ENCODE results near the gene WDR75.
A peak's percentile ranks its signal among the peaks of the same experiment; 100 is the strongest.
"Not testable (repeated sequence)": the region's sequence is repeated elsewhere in the genome, so short reads cannot be mapped to it uniquely, and the experiment has no call there.

WDR75 gene

DNA sequence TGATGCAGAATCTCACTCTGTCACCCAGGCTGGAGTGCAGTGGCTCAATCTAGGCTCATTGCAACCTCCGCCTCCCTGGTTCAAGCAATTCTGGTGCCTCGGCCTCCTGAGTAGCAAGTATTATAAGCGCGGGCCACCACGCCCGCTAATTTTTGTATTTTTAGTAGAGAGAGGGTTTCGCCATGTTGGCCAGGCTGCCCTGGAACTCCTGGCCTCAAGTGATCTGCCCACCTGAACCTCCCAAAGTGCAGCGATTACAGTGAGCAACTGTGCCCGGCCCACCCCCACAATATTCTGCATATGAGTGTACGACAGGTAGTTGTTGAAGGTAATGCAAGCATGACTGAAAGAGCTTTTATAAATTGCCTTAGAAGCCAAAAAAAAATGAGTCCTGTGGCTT is 1.2 kb downstream of the WDR75 start:
- no peak for DNase-seq

DNA sequence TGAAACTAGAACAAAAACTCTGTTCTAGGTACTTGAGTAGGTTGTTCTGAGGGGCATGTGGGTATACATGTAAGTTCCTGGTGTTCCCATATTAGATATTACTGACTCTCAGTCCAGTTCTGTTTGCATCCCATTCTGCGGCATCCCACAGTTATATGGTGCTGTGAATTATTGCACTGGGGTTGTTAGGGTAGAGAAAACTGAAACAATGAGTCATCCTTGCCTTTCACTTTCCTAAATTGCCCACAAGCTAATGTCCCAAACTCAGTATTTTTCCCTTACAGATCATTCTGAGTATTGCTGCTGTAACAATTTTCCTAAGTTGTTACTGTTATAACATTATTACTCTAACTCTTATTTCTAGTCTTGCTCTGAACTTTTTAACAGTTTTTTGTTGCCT is 3.0 kb downstream of the WDR75 start:
- DNase-seq = no peak

GRCh38 chr2:189446780-189447179 is 5.5 kb downstream of the WDR75 start:
- DNase-seq = no peak

- no peak for DNase-seq
These were observed 12.7 kb downstream of the WDR75 start for GRCh38 chr2:189454009-189454408.

- no peak for DNase-seq
These were observed 23.8 kb downstream of the WDR75 start for GRCh38 chr2:189465076-189465475.

DNA sequence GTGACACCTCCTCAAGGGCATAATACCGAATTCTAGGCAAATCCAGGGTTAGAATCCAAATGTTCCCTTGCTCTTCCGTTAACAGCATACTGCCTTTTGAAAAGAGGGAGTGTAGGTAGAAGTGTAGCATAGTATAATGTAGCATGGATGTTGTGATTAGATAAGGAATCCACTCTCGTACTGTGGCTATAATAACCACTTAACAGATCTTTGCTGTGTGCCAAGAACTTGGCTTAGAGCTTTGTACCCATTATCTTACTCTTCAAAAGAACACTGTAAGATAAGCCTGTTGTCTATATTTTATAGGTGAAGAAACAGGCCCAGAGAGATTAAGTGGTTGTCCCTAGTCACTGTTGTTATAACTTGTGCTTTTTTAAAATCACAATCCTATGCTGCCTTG is 24.2 kb downstream of the WDR75 start:
- no peak for DNase-seq

DNA sequence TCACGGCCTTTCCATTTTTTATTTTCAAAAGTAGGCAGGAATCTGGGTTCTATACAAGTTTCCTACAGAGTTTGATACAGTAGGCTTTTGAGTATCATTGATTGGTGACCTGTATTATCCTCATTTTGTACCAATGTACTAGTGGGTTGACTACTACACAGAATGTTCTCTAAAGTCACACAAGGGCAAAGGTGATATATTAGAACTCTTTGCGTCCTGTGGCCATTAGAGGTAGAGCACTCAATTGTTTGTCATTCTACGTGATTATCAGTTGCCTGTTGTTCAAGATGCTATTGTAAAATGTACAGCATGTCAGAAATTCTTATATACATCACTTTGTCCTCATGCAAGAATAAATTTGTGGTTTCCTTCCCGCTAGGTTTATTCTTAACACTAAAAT is 24.8 kb downstream of the WDR75 start:
- DNase-seq = no peak

DNA sequence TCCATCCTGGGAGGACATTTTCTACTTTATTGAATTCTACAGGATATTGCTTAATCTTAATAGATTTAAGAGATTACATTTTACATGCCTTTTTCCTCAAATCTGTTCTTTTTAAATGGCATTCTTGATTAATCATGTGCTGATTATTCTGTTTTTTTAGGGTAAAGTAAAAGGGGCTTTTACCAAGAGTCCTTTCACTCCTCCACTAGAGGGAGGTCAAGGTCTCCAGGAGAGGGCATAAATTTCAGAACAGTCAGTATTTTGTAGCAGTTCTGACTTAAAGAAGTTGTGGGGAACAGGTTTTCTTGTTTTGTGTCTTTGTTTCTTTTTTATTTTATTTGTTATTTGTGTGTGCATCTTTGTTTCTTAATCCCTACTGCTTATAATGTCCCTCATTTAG is 25.4 kb downstream of the WDR75 start:
- no peak for DNase-seq

- no peak for DNase-seq
These were observed 25.9 kb downstream of the WDR75 start for GRCh38 chr2:189467160-189467559.

DNA sequence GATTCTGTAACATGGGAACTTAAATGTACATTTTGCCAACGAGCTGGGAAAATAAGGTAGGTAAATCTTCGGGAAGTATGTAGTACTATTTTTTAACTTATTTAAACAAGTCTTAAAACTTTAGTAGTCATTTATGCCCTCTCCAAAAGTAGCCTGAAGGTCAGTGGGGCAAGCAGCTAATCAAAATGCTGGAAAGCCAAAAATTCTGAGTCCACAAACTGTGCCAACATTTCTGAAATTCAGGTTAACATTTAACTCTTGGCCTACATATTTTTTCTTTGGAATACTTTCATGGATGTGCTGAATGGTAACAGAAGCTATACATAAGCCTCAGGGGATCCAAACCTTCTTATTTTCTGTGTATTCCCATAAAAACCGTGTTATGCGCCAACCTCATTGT is 26.3 kb downstream of the WDR75 start:
- no peak for DNase-seq

DNA sequence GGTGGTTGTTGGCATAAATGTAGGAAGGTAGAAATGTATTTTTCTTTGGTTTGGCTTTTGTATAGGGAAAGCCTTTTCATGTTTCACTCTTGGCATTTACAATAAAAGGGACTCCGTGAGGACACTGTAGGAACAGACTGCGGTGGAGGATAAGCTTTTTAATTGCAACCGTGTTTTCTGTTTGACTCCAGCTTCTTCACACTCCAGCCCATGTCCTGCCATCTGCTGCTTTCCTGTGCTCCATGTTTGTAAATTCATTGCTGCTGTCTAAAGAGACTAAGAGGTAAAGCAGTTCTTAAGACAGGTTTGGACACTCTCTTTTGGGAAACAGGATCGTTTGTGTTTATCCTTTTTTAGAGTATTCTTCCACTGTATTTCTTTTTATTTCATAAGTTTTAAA is 33.3 kb downstream of the WDR75 start:
- DNase-seq = no peak

DNA sequence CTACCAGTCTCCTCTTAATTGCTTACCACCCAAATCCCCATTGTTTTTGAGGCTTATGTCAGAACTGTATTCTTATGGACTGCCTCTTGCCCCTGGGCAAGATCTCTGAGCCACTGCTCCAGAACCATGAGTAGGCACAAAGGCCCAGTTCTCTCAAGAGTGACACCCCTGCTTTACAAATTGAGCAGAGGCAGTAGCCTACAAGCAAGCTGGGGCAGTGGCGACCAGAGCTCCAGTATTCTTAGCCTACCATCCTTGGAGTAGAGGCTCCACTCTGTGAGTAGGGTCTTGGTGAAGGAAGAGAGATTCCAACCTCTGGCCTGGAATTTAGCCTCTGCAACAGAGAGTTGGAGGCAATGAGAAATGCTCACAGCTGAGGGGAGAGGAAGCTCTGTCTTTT is 36.5 kb downstream of the WDR75 start:
- DNase-seq = no peak

- not testable (repeated sequence) for DNase-seq
These were observed 37.0 kb downstream of the WDR75 start for GRCh38 chr2:189478289-189478688.

DNA sequence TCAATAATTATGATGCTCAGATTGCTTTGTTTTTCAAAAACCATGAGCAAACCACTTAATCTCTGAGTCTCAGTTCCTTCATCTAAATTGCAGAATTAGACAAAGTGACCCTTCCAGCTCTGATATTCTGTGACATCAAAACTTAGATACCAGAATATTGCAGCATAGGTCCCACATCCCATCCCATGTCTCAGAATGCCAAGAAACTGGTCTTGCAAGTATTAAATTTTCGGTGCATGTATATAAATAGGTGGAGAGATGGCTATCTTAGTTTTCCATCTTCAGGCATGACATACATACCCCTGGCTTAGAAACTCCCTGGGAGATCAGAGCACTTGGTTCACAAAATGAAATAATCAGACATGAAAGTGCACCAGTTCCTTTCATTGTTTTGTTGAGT is 39.8 kb downstream of the WDR75 start:
- DNase-seq = no peak

DNA sequence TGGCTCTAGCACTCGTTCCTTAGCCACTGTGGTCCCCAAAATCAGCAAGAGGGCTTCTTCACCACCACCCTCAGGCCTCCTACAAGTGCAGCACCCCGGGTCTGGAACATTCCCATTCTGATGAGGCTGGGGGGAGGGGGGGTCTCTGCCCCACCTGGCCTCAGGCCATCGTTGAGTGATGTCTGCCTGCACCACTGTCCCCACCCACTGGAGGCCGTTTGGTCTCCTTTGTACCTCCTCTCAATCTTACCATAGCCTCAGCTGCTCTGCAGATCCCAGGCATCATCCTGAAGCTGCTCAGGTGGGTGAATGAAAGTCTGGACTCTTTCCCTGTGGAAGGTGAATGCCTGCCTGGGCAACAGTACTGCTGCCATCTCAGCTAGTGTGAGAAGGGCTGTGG is 42.3 kb downstream of the WDR75 start:
- DNase-seq = no peak

GRCh38 chr2:189483980-189484740 is 42.9 kb downstream of the WDR75 start:
- DNase-seq = no peak

DNA sequence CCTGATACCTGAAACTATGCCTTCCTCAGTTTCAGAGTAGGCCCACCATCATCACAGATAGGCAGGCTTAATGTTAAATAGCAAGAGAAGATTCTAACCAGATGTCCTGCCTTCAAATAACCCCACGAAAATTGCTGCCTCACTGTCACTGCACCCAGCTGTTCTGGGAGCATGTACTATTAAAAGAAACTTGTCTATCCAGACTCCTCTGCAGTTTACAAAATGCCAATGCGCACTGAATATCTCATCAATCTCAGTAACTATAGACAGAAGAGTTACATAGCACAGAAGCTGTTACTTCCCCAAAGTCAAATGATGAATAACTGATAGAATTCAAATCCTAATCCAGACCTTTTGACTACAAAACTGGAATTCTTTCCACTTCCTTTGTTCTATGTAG is 43.9 kb downstream of the WDR75 start:
- no peak for DNase-seq

- no peak for DNase-seq
These were observed 45.0 kb downstream of the WDR75 start for GRCh38 chr2:189486237-189486770.

DNA sequence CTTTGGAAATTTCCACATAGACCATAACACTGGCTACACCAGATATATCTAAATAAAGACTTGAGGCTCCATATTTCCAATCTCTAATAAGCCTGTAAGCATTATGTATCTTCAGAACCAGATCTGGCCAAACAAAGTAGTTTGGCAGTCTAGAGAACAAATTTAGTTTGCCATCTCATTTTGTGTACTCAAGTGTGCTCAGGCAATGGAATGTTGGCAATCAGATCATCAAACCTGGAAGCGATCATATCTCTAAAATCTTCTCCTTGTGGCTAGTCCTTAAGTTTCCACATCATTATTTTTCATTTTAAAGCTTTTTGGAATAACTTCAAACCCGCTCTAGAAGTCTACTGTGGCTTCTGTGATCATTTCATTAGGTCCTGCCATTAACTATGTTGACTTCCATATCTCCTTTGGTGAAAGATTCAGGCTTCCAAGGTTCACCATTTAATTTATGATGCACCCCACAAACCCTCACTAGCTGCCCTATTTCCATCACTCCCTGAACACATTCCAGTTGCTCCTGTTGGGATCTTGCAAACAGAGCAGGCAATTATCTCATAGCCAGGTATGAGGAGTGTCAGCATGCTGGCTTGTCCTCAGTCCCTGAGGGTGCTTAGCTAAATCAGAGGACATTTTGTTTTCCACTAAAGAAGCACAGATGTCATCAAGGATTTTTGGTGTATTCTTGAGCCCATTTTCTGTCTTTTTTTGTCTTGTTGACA is 46.2 kb downstream of the WDR75 start:
- DNase-seq = no peak

DNA sequence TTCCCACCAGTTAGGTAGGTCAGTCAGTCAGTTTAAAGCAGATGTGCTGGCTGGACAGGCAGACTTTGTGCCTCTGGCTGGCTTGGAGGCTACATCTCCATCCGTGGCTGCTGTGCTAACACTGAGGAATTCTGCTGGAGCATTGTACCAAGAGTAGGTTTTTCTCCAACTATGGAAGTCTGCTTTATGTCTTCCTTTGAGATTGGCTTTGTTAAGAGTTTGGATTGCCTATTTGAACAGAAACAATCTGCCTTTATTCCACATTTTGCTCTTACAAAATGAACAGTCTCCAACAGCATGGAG is 46.7 kb downstream of the WDR75 start:
- DNase-seq = no peak

GRCh38 chr2:189492451-189492850 is 51.2 kb downstream of the WDR75 start:
- peak; percentile 7 for DNase-seq

DNA sequence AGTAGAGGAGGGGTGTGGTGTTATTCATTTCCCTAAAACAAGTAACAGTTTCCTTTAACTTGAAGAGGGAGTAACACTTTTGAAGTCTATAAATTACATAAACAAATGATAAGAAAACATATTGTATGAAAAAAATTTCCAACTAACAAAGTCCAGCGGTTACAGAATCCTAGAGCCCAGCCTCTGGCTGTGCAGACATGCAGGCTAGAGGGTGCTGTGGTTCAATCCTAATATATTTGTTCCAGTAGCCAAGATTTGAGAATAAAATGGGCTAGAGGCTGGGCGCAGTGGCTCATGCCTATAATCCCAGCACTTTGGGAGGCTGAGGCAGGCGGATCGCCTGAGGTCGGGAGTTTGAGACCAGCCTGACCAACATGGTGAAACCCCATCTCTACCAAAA is 56.9 kb downstream of the WDR75 start:
- no peak for DNase-seq

DNA sequence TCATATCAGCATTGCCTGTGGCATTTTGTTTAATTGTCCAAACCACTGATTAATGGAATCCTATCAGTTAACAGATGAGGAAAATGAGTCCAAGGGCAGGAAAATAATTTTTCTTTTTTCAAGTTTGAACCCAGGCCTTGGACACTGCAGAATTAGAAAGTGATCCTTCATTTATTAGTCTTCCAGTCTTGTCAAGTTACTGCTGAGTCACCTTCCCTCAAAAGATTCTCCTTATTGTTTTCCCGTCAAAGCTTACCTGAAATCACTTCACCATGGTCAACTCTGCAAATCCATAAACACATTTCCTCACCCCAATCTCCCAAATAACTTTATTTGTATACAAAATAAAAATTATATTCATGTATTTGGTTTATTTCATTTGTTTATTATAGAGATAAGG is 57.9 kb downstream of the WDR75 start:
- DNase-seq = no peak

DNA sequence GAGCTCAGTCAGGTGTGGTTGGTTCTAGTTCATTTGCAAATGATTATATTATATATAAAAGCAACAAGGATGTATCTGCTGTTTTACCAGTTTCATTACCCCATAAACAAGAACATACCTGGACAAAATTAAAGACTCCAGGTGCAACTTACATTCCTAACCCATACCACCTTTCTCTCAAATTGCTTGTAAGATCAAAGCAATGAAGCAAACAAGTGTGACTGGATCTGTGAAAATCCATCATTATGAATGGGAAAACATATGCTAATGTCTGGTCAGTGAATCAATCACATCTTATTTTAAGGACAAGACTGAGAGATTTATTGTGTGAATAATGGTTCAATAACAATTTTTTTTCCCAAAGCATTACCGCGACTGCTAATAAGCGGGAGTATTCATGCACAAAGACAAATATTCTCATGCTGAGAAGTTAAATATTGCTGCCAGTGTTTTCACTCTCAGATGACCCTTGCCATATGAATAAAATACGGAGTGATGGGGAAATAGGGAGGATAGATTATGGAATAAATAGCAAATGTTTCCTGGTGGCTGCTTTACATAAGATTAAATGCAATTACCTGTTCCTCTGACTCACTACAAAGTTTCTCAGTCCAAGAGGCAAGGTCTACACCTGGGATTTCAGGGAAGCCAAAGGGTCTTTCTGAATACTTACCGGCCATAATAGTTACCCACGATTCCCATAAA is 59.3 kb downstream of the WDR75 start:
- no peak for DNase-seq
